ENCODE data around the gene AP2B1.
"Not testable (repeated sequence)": the region's sequence is repeated elsewhere in the genome, so short reads cannot be mapped to it uniquely, and the experiment has no call there.

Gene AP2B1

GRCh38 chr17:35566968-35567367 is 20.2 kb upstream of the AP2B1 start:
- in situ Hi-C loops (cut with MboI; ENCODE audit: low pct_unique_long_range_greater_than_20kb, low sequenced_read_pairs) = no loop called here
- DNase-seq = no peak

- DNase-seq = peak; percentile 64
Measured at GRCh38 chr17:35568561-35568960, 18.6 kb upstream of the AP2B1 start.

GRCh38 chr17:35569405-35569804 is 17.7 kb upstream of the AP2B1 start:
- no peak for DNase-seq
- in situ Hi-C loops (cut with MboI; ENCODE audit: low pct_unique_long_range_greater_than_20kb, low sequenced_read_pairs) = no loop called here

More at GRCh38 chr17:35568561-35568960, 18.6 kb upstream of the AP2B1 start:
- in situ Hi-C loops (cut with MboI; ENCODE audit: low pct_unique_long_range_greater_than_20kb, low sequenced_read_pairs) = no loop called here

GRCh38 chr17:35575759-35576158 is 11.4 kb upstream of the AP2B1 start:
- DNase-seq = no peak
- in situ Hi-C loops (cut with MboI; ENCODE audit: low pct_unique_long_range_greater_than_20kb, low sequenced_read_pairs) = no loop called here

- in situ Hi-C loops (cut with MboI; ENCODE audit: low pct_unique_long_range_greater_than_20kb, low sequenced_read_pairs) = no loop called here
- no peak for DNase-seq
Measured at GRCh38 chr17:35577830-35578196, 9.3 kb upstream of the AP2B1 start.

- peak; percentile 92 for DNase-seq
- in situ Hi-C loops (cut with MboI; ENCODE audit: low pct_unique_long_range_greater_than_20kb, low sequenced_read_pairs) = no loop called here
Measured at GRCh38 chr17:35578197-35578928, 8.8 kb upstream of the AP2B1 start, which contains the start of gene PEX12. PEX12 (minus strand) TSS chr17:35578571; CDS start chr17:35578021, 550 bp downstream.

GRCh38 chr17:35578929-35579432 is 8.1 kb upstream of the AP2B1 start:
- in situ Hi-C loops (cut with MboI; ENCODE audit: low pct_unique_long_range_greater_than_20kb, low sequenced_read_pairs) = no loop called here
- no peak for DNase-seq

- DNase-seq = no peak
- in situ Hi-C loops (cut with MboI; ENCODE audit: low pct_unique_long_range_greater_than_20kb, low sequenced_read_pairs) = no loop called here
Measured at GRCh38 chr17:35584061-35584460, 3.1 kb upstream of the AP2B1 start.

- in situ Hi-C loops (cut with MboI; ENCODE audit: low pct_unique_long_range_greater_than_20kb, low sequenced_read_pairs) = no loop called here
- no peak for DNase-seq
Measured at GRCh38 chr17:35586569-35587073, 501 bp upstream of the AP2B1 start.

- in situ Hi-C loops (cut with MboI; ENCODE audit: low pct_unique_long_range_greater_than_20kb, low sequenced_read_pairs) = no loop called here
- no peak for DNase-seq
Measured at GRCh38 chr17:35588196-35588920, 1.2 kb downstream of the AP2B1 start.

- DNase-seq = no peak
- in situ Hi-C loops (cut with MboI; ENCODE audit: low pct_unique_long_range_greater_than_20kb, low sequenced_read_pairs) = no loop called here
Measured at GRCh38 chr17:35596072-35596471, 8.9 kb downstream of the AP2B1 start.

GRCh38 chr17:35596530-35597233 is 9.6 kb downstream of the AP2B1 start:
- in situ Hi-C loops (cut with MboI; ENCODE audit: low pct_unique_long_range_greater_than_20kb, low sequenced_read_pairs) = no loop called here
- DNase-seq = no peak

GRCh38 chr17:35597604-35598003 is 10.5 kb downstream of the AP2B1 start:
- no peak for DNase-seq
- in situ Hi-C loops (cut with MboI; ENCODE audit: low pct_unique_long_range_greater_than_20kb, low sequenced_read_pairs) = no loop called here

GRCh38 chr17:35603674-35604073 is 16.6 kb downstream of the AP2B1 start:
- in situ Hi-C loops (cut with MboI; ENCODE audit: low pct_unique_long_range_greater_than_20kb, low sequenced_read_pairs) = no loop called here
- DNase-seq = no peak

- in situ Hi-C loops (cut with MboI; ENCODE audit: low pct_unique_long_range_greater_than_20kb, low sequenced_read_pairs) = no loop called here
- DNase-seq = no peak
Measured at GRCh38 chr17:35605678-35606077, 18.6 kb downstream of the AP2B1 start.

- in situ Hi-C loops (cut with MboI; ENCODE audit: low pct_unique_long_range_greater_than_20kb, low sequenced_read_pairs) = no loop called here
Measured at GRCh38 chr17:35607239-35607847, 20.2 kb downstream of the AP2B1 start.

GRCh38 chr17:35609831-35610230 is 22.7 kb downstream of the AP2B1 start:
- in situ Hi-C loops (cut with MboI; ENCODE audit: low pct_unique_long_range_greater_than_20kb, low sequenced_read_pairs) = no loop called here
- DNase-seq = no peak

More at GRCh38 chr17:35607239-35607847, 20.2 kb downstream of the AP2B1 start:
- DNase-seq = no peak

GRCh38 chr17:35610746-35611145 is 23.6 kb downstream of the AP2B1 start:
- in situ Hi-C loops (cut with MboI; ENCODE audit: low pct_unique_long_range_greater_than_20kb, low sequenced_read_pairs); DNase-seq: not testable (repeated sequence)

GRCh38 chr17:35612924-35613521 is 25.9 kb downstream of the AP2B1 start:
- in situ Hi-C loops (cut with MboI; ENCODE audit: low pct_unique_long_range_greater_than_20kb, low sequenced_read_pairs) = no loop called here
- DNase-seq = peak; percentile 74
